Measurements from ENCODE around the gene ZFYVE27.

ZFYVE27 gene

GRCh38 chr10:97723001-97723400, 13.9 kb upstream of the ZFYVE27 start:
- Histone ChIP-seq H3K4me1 (ENCODE audit: insufficient read depth, low read length) (peaks cover 11% of the 10 kb centered on the region), H3K9me3 (ENCODE audit: low read length) (no peaks in the 10 kb centered on the region), H3K27me3 (ENCODE audit: insufficient read depth, low read length) (no peaks in the 10 kb centered on the region), H3K36me3 (ENCODE audit: insufficient read depth, low read length) (no peaks in the 10 kb centered on the region), H3K4me3 (ENCODE audit: low read length) (no peak overlapping the region), H2AFZ (ENCODE audit: low read depth, low read length) (no peak overlapping the region)

GRCh38 chr10:97724341-97724941, 12.5 kb upstream of the ZFYVE27 start:
- Histone ChIP-seq H3K27me3 (ENCODE audit: insufficient read depth, low read length) (no peaks in the 10 kb centered on the region), H2AFZ (ENCODE audit: low read depth, low read length) (no peak overlapping the region), H3K4me3 (ENCODE audit: low read length) (no peak overlapping the region), H3K36me3 (ENCODE audit: insufficient read depth, low read length) (no peaks in the 10 kb centered on the region), H3K9me3 (ENCODE audit: low read length) (no peaks in the 10 kb centered on the region), H3K4me1 (ENCODE audit: insufficient read depth, low read length) (peaks cover 2% of the 10 kb centered on the region)

GRCh38 chr10:97726636-97727178, 10.2 kb upstream of the ZFYVE27 start:
- no peak overlapping the region for H3K4me3 ChIP-seq (ENCODE audit: low read length)
- no peak overlapping the region for H2AFZ ChIP-seq (ENCODE audit: low read depth, low read length)

GRCh38 chr10:97729014-97729413, 7.9 kb upstream of the ZFYVE27 start:
- H3K4me1 ChIP-seq (ENCODE audit: insufficient read depth, low read length) = no peaks in the 10 kb centered on the region

More at GRCh38 chr10:97726636-97727178, 10.2 kb upstream of the ZFYVE27 start:
- no peaks in the 10 kb centered on the region for H3K36me3 ChIP-seq (ENCODE audit: insufficient read depth, low read length)
- H3K9me3 ChIP-seq (ENCODE audit: low read length) = no peaks in the 10 kb centered on the region
- no peaks in the 10 kb centered on the region for H3K4me1 ChIP-seq (ENCODE audit: insufficient read depth, low read length)
- no peaks in the 10 kb centered on the region for H3K27me3 ChIP-seq (ENCODE audit: insufficient read depth, low read length)

GRCh38 chr10:97731346-97732051, 5.4 kb upstream of the ZFYVE27 start:
- no peaks in the 10 kb centered on the region for H3K27me3 ChIP-seq (ENCODE audit: insufficient read depth, low read length)
- no peaks in the 10 kb centered on the region for H3K9me3 ChIP-seq (ENCODE audit: low read length)
- no peak overlapping the region for H2AFZ ChIP-seq (ENCODE audit: low read depth, low read length)
- H3K4me1 ChIP-seq (ENCODE audit: insufficient read depth, low read length) = no peaks in the 10 kb centered on the region
- no peaks in the 10 kb centered on the region for H3K36me3 ChIP-seq (ENCODE audit: insufficient read depth, low read length)
- no peak overlapping the region for H3K4me3 ChIP-seq (ENCODE audit: low read length)

More at GRCh38 chr10:97729014-97729413, 7.9 kb upstream of the ZFYVE27 start:
- no peak overlapping the region for H3K4me3 ChIP-seq (ENCODE audit: low read length)
- H3K36me3 ChIP-seq (ENCODE audit: insufficient read depth, low read length) = no peaks in the 10 kb centered on the region
- H2AFZ ChIP-seq (ENCODE audit: low read depth, low read length) = no peak overlapping the region
- no peaks in the 10 kb centered on the region for H3K9me3 ChIP-seq (ENCODE audit: low read length)
- no peaks in the 10 kb centered on the region for H3K27me3 ChIP-seq (ENCODE audit: insufficient read depth, low read length)

GRCh38 chr10:97732052-97732359, 4.9 kb upstream of the ZFYVE27 start:
- H3K4me1 ChIP-seq (ENCODE audit: insufficient read depth, low read length) = no peaks in the 10 kb centered on the region
- H3K4me3 ChIP-seq (ENCODE audit: low read length) = no peak overlapping the region
- H3K9me3 ChIP-seq (ENCODE audit: low read length) = no peaks in the 10 kb centered on the region
- H3K27me3 ChIP-seq (ENCODE audit: insufficient read depth, low read length) = no peaks in the 10 kb centered on the region
- no peak overlapping the region for H2AFZ ChIP-seq (ENCODE audit: low read depth, low read length)
- H3K36me3 ChIP-seq (ENCODE audit: insufficient read depth, low read length) = no peaks in the 10 kb centered on the region

- H3K4me1 ChIP-seq (ENCODE audit: insufficient read depth, low read length) = peaks cover 7% of the 10 kb centered on the region
- no peak overlapping the region for H2AFZ ChIP-seq (ENCODE audit: low read depth, low read length)
- no peaks in the 10 kb centered on the region for H3K36me3 ChIP-seq (ENCODE audit: insufficient read depth, low read length)
- H3K9me3 ChIP-seq (ENCODE audit: low read length) = no peaks in the 10 kb centered on the region
- no peak overlapping the region for H3K4me3 ChIP-seq (ENCODE audit: low read length)
- no peaks in the 10 kb centered on the region for H3K27me3 ChIP-seq (ENCODE audit: insufficient read depth, low read length)
Measured at GRCh38 chr10:97733256-97733655, 3.7 kb upstream of the ZFYVE27 start.

- Histone ChIP-seq H3K36me3 (ENCODE audit: insufficient read depth, low read length) (peaks cover 5% of the 10 kb centered on the region), H3K4me1 (ENCODE audit: insufficient read depth, low read length) (peaks cover 12% of the 10 kb centered on the region), H3K27me3 (ENCODE audit: insufficient read depth, low read length) (no peaks in the 10 kb centered on the region), H3K9me3 (ENCODE audit: low read length) (no peaks in the 10 kb centered on the region), H2AFZ (ENCODE audit: low read depth, low read length) (no peak overlapping the region), H3K4me3 (ENCODE audit: low read length) (no peak overlapping the region)
Measured at GRCh38 chr10:97734021-97734420, 2.9 kb upstream of the ZFYVE27 start.

- Histone ChIP-seq H3K36me3 (ENCODE audit: insufficient read depth, low read length) (peaks cover 18% of the 10 kb centered on the region), H3K27me3 (ENCODE audit: insufficient read depth, low read length) (no peaks in the 10 kb centered on the region), H3K9me3 (ENCODE audit: low read length) (no peaks in the 10 kb centered on the region), H3K4me1 (ENCODE audit: insufficient read depth, low read length) (peaks cover 12% of the 10 kb centered on the region), H2AFZ (ENCODE audit: low read depth, low read length) (peak overlapping the region; percentile 36), H3K4me3 (ENCODE audit: low read length) (no peak overlapping the region)
Measured at GRCh38 chr10:97736403-97736901, 476 bp upstream of the ZFYVE27 start.

- Histone ChIP-seq H3K9me3 (ENCODE audit: low read length) (peaks cover 1% of the 10 kb centered on the region), H2AFZ (ENCODE audit: low read depth, low read length) (peak overlapping the region; percentile 65), H3K4me3 (ENCODE audit: low read length) (peak overlapping the region; percentile 87), H3K36me3 (ENCODE audit: insufficient read depth, low read length) (peaks cover 28% of the 10 kb centered on the region), H3K4me1 (ENCODE audit: insufficient read depth, low read length) (peaks cover 12% of the 10 kb centered on the region), H3K27me3 (ENCODE audit: insufficient read depth, low read length) (no peaks in the 10 kb centered on the region)
Measured at GRCh38 chr10:97737770-97738265, 890 bp downstream of the ZFYVE27 start.

- Histone ChIP-seq H3K36me3 (ENCODE audit: insufficient read depth, low read length) (peaks cover 36% of the 10 kb centered on the region), H2AFZ (ENCODE audit: low read depth, low read length) (no peak overlapping the region), H3K9me3 (ENCODE audit: low read length) (peaks cover 2% of the 10 kb centered on the region), H3K4me1 (ENCODE audit: insufficient read depth, low read length) (peaks cover 12% of the 10 kb centered on the region), H3K4me3 (ENCODE audit: low read length) (peak overlapping the region; percentile 87), H3K27me3 (ENCODE audit: insufficient read depth, low read length) (no peaks in the 10 kb centered on the region)
Measured at GRCh38 chr10:97738616-97739015, 1.7 kb downstream of the ZFYVE27 start.

- Histone ChIP-seq H3K36me3 (ENCODE audit: insufficient read depth, low read length) (peaks cover 53% of the 10 kb centered on the region), H3K4me1 (ENCODE audit: insufficient read depth, low read length) (peaks cover 12% of the 10 kb centered on the region), H3K27me3 (ENCODE audit: insufficient read depth, low read length) (no peaks in the 10 kb centered on the region), H3K4me3 (ENCODE audit: low read length) (no peak overlapping the region), H3K9me3 (ENCODE audit: low read length) (peaks cover 2% of the 10 kb centered on the region), H2AFZ (ENCODE audit: low read depth, low read length) (no peak overlapping the region)
Measured at GRCh38 chr10:97740613-97741012, 3.7 kb downstream of the ZFYVE27 start.

GRCh38 chr10:97743169-97743943, 6.4 kb downstream of the ZFYVE27 start:
- H3K4me3 ChIP-seq (ENCODE audit: low read length) = no peak overlapping the region
- peaks cover 69% of the 10 kb centered on the region for H3K36me3 ChIP-seq (ENCODE audit: insufficient read depth, low read length)
- H2AFZ ChIP-seq (ENCODE audit: low read depth, low read length) = no peak overlapping the region
- peaks cover 3% of the 10 kb centered on the region for H3K4me1 ChIP-seq (ENCODE audit: insufficient read depth, low read length)
- no peaks in the 10 kb centered on the region for H3K27me3 ChIP-seq (ENCODE audit: insufficient read depth, low read length)
- peaks cover 2% of the 10 kb centered on the region for H3K9me3 ChIP-seq (ENCODE audit: low read length)

Measured in neuron (in vitro differentiated cells).